ENCODE results near the gene RHCG. TPM values are rescaled to one million over a fixed set of nuclear protein-coding genes. Genes with fewer than 3 reads are reported as not detected.

Gene RHCG
- total RNA-seq, 2 experiments from 2014 or later, result not detected

DNA sequence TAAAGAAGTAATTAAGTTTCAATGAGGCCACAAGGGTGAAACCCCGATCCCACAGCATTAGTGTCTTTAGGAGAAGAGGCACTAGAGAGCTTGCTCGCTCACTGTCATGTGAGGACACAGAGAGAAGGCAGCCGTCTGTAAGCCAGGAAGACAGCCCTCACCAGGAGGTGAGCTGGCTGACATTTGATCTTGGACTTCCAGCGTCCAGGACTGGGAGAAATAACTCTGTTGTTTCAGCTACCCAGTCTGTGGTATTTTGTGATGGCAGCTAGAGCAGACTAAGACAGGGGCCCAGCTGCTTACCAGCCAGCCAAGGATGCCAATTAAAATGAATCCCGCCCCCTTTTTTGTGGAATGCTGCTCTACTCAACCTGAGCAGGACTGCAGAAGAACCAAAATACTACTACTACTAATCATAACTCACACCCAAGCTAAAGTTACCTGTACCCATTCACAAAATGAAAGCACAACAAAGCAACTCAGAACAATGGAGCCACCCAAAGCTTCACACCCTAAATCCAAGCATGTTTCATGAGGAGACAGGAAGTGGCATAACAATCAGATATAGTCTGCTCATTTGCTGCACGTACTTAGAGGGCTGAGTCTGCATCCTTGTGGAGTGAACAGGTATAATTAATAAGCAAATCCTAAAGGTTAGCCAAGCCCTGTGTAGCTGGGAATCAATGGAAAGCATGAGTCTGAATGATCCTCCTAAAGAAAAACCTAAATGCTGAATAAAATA lies 35.6 kb upstream of the RHCG start:
- TF ChIP-seq, protein P1, sequence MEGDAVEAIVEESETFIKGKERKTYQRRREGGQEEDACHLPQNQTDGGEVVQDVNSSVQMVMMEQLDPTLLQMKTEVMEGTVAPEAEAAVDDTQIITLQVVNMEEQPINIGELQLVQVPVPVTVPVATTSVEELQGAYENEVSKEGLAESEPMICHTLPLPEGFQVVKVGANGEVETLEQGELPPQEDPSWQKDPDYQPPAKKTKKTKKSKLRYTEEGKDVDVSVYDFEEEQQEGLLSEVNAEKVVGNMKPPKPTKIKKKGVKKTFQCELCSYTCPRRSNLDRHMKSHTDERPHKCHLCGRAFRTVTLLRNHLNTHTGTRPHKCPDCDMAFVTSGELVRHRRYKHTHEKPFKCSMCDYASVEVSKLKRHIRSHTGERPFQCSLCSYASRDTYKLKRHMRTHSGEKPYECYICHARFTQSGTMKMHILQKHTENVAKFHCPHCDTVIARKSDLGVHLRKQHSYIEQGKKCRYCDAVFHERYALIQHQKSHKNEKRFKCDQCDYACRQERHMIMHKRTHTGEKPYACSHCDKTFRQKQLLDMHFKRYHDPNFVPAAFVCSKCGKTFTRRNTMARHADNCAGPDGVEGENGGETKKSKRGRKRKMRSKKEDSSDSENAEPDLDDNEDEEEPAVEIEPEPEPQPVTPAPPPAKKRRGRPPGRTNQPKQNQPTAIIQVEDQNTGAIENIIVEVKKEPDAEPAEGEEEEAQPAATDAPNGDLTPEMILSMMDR (IDR thresholded peaks at IDR 0.05), result no peak
- H3K27ac Mint-ChIP-seq, result no peak overlapping the region
- peaks cover 5% of the 10 kb centered on the region for H3K27me3 Mint-ChIP-seq
- ChIA-PET CTCF (interaction anchor here (0.7 kb wide), 1 partner anchor 171 kb away, joined by 3 read pairs; no protein-coding TSS in a partner anchor), POLR2A (no interaction called here)
- H3K4me1 Mint-ChIP-seq (ENCODE audit: low read depth), result no peaks in the 10 kb centered on the region
- ATAC-seq, result no peak
- no peaks in the 10 kb centered on the region for H3K36me3 Mint-ChIP-seq (ENCODE audit: low read depth)
- intact Hi-C loops (cut with micrococcal nuclease), result no loop called here
- no peak for DNase-seq
- no peak overlapping the region for H3K4me3 Mint-ChIP-seq
- H3K9me3 Mint-ChIP-seq, result peaks cover 3% of the 10 kb centered on the region

DNA sequence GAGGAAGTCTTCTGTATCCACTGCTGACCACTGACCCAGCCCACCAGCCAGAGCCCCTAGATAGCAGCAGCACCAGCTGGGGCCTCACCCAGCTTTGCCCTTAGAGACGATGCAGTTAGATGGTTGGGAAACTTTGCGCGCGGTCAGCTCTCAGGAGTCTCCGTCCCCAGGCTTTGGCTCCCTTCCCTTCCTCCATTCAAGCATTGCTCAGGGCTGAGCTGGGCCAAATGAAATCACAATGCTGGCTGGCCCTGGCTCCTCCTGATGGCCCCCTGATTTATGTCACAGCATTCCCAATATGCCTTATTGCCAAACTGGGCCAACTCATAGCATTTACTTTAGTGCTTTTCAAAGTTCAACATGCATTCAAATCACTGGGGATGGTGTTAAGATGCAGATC lies 34.6 kb upstream of the RHCG start:
- Mint-ChIP-seq H3K27ac (no peak overlapping the region), H3K36me3 (ENCODE audit: low read depth) (no peaks in the 10 kb centered on the region), H3K27me3 (peaks cover 5% of the 10 kb centered on the region), H3K9me3 (peaks cover 3% of the 10 kb centered on the region), H3K4me1 (ENCODE audit: low read depth) (no peaks in the 10 kb centered on the region), H3K4me3 (no peak overlapping the region)
- POLR2A ChIA-PET, result no interaction called here
- DNase-seq (no peak), ATAC-seq (no peak)
- TF ChIP-seq, protein P1 (IDR thresholded peaks at IDR 0.05), result no peak
- CTCF ChIA-PET, result interaction anchor here (1.2 to 1.3 kb wide), 2 partner anchors 36 to 88 kb away, joined by 3 read pairs; no protein-coding TSS in a partner anchor
- intact Hi-C loops (cut with micrococcal nuclease), result no loop called here

DNA sequence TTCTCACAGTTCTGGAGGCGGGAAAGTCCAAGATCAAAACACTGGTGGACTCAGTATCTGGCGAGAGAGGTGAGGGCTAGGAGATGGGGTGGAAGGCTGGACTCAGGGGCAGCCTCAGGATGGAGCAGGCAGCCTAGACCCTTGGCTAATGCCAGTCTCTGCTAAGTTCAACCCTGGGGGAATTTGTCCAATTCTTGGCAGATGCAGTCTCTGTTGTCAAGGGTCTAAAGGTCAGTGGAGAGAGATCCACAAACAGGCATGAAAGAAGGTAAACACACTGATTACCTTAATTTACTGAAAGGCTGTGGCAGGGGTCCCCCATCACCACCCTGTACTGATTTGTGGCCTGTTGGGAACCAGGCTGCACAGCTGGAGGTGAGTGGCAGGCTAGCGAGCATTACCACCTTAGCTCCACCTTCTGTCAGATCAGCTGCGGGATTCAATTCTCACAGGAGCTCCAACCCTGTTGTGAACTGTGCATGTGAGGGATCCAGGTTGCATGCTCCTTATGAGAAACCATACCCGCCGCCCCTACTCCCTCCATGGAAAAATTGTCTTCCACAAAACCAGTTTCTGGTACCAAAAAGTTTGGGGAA lies 32.5 kb upstream of the RHCG start:
- ATAC-seq (no peak), DNase-seq (no peak)
- Mint-ChIP-seq H3K27me3 (peaks cover under 1% of the 10 kb centered on the region), H3K4me3 (no peak overlapping the region), H3K27ac (no peak overlapping the region), H3K9me3 (peaks cover under 1% of the 10 kb centered on the region), H3K36me3 (ENCODE audit: low read depth) (no peaks in the 10 kb centered on the region), H3K4me1 (ENCODE audit: low read depth) (no peaks in the 10 kb centered on the region)
- intact Hi-C loops (cut with micrococcal nuclease), result no loop called here
- CTCF ChIA-PET, result no interaction called here
- TF ChIP-seq, protein P1 (IDR thresholded peaks at IDR 0.05), result no peak
- POLR2A ChIA-PET, result no interaction called here

DNA sequence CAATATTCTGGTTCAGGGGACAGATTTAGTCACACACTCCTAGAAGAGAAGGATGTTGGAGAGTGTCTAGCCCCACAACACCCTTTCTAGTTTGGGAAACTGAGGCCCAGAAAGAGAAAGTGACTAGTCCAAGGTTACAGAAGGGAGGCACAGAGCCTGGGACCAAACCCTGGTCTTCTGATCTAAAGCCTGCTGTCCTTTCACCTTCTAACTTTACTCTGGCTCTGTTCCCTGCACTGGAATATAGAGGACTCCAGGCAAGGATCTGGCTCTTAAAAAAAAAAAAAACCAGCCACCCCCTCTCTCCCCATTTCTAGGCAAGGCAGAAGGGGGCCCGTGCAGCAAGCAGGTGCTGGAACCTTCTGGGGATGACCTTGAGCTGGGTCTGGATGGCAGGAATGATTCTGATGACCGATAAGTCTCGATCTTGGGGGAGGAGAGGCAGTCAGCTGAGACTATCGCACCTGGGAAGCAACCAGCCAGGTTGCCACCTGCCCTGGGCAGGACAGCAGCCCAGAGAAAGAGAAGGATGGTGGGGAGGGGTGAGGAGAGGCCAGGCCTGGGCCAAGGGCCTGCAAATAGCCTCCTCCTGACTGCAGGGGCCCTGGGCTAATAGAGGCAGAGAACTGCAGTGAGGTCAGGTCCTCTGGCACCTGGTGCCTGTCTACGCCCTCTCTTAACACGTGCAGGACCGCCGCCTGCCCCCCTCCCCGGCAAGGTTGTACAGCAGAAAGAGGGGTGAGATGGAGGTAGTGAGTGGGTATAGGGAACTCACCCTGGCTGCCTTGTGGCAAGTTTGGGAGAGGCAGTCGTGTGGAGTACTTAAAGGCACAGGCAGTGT lies 30.4 kb upstream of the RHCG start:
- ATAC-seq (no peak), DNase-seq (no peak)
- CTCF ChIA-PET, result no interaction called here
- H3K4me3 Mint-ChIP-seq, result no peak overlapping the region
- H3K9me3 Mint-ChIP-seq, result no peaks in the 10 kb centered on the region
- TF ChIP-seq, protein P1 (IDR thresholded peaks at IDR 0.05), result no peak
- POLR2A ChIA-PET, result no interaction called here
- intact Hi-C loops (cut with micrococcal nuclease), result no loop called here
- no peaks in the 10 kb centered on the region for H3K36me3 Mint-ChIP-seq (ENCODE audit: low read depth)
- peaks cover 3% of the 10 kb centered on the region for H3K27me3 Mint-ChIP-seq
- no peak overlapping the region for H3K27ac Mint-ChIP-seq
- no peaks in the 10 kb centered on the region for H3K4me1 Mint-ChIP-seq (ENCODE audit: low read depth)

Measured in activated CD8-positive, alpha-beta T cell treated with anti-CD3 and anti-CD28 coated beads for 36 hours (primary cell).